ENCODE measurements around the gene PIGK. TPM values are rescaled to one million over a fixed set of nuclear protein-coding genes. Genes with fewer than 3 reads are reported as not detected.

The PIGK gene
- total RNA-seq, result 28.2 and 41.5 TPM in 2 replicates

DNA sequence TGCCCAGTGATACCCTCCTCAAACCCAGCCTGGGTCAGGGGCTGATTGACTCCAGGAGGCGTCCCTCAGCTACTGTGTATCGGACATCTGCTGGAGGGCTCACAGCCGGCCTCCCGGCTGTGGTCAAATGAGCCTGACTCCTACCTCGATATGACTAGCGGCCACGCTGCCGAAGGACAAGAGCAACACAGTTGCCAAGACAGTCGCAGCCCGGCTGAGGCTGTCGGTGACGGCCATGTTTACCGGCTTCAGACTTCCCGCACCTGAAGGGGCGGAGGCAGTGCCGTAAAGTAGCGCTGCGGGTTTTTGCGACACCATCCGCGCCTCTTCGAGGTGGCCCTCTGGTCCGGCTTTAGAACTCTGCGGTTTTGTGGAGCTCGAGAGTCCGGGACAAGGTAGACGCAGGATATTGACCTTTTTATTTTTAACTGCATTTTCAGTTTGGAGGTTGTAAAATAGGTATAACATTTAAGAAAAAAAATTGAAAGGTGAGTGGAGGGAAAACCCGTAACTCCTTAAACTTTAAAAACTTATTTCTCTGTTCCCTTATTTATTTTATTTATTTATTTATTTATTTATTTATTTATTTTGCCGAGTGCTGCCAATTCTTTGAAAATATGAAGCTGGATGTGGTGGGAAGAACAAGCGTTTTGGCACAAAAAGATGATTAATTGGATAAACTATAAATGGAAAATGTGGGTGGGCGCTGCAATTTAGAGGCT, at the start of gene PIGK:
PIGK (minus strand) TSS at position 265 of the 722 bp plus-strand sequence; CDS start at position 237, 28 bp downstream.

Other genes starting within 250 kb of the PIGK start
- 6.4 and 17.6 TPM in 2 replicates for gene AK5, start 62.6 kb upstream of the PIGK start, total RNA-seq